ENCODE measurements around the gene METTL6. TPM values are rescaled to one million over a fixed set of nuclear protein-coding genes. Genes with fewer than 3 reads are reported as not detected.

METTL6 gene
- total RNA-seq, result 10 to 100 TPM; 13.2 to 20.8 (median 17.0) TPM

DNA sequence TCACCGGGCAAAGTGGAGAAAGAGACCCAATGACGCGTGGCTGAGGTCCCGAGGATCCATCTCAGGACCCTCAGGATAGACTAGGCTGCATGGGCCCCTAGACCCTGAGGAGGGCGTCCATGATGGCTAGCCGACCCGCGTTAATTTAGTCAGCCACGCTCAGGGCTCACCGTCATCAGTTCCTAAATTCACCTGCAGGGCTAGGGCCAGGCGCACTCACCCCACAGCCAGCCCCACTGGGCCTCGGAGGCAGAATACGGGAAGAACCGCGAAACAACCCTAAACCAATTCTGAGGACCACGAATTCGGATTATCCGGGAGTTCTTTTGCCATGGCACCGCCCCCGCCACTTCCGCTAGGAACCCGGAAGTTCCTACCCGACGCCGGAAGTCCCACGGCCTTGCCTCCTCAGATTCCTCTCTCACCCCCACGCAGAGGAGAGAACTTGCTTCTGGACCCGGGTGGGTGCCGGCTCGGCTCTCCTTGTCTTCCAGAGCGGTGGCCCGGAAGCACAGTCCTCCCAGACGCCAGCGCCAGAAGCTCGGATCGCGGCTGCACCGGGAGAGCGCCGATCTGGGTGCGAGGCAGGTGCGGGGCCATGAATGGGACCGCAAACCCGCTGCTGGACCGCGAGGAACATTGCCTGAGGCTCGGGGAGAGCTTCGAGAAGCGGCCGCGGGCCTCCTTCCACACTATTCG, at the start of gene METTL6, which contains the start of gene EAF1:
Gene METTL6, minus strand, starts transcription at position 363 of the 699 bp plus-strand sequence. CDS start 1,033 bp downstream, outside the sequence.
Gene EAF1, plus strand, starts transcription at position 417 of the 699 bp plus-strand sequence. Its CDS starts 182 bp downstream, at position 599.
- Histone ChIP-seq H3K9me3 (no peaks in the 10 kb centered on the region), H3K27ac (peak within 1 kb of the TSS; percentile 67 to 90 (median 79)), H3K4me3 (peak within 1 kb of the TSS; percentile 73 to 88 (median 84)), H3K4me1 (peaks cover 0 to 55% (median 23%) of the 10 kb centered on the region in 4 donors), H3K27me3 (no peaks in the 10 kb centered on the region), H3K36me3 (peaks cover 0 to 50% (median 0%) of the 10 kb centered on the region in 3 donors)
- DNase-seq (ENCODE audit: low spot score in 2 of 2), result peak; percentile 45 to 79
- 0% methylated on average over 10 to 50 of the region's 52 CpGs for WGBS, 2 donors
- TF ChIP-seq EP300 (IDR thresholded peaks at IDR 0.05), result peak in 1 of 2 donors; percentile 75
- peak in 1 of 2 donors; percentile 22 for TF ChIP-seq POLR2A (IDR thresholded peaks at IDR 0.05)
- TF ChIP-seq, protein P1, sequence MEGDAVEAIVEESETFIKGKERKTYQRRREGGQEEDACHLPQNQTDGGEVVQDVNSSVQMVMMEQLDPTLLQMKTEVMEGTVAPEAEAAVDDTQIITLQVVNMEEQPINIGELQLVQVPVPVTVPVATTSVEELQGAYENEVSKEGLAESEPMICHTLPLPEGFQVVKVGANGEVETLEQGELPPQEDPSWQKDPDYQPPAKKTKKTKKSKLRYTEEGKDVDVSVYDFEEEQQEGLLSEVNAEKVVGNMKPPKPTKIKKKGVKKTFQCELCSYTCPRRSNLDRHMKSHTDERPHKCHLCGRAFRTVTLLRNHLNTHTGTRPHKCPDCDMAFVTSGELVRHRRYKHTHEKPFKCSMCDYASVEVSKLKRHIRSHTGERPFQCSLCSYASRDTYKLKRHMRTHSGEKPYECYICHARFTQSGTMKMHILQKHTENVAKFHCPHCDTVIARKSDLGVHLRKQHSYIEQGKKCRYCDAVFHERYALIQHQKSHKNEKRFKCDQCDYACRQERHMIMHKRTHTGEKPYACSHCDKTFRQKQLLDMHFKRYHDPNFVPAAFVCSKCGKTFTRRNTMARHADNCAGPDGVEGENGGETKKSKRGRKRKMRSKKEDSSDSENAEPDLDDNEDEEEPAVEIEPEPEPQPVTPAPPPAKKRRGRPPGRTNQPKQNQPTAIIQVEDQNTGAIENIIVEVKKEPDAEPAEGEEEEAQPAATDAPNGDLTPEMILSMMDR (IDR thresholded peaks at IDR 0.05), result peak in 2 of 5 experiments; percentile 34 to 40

DNA sequence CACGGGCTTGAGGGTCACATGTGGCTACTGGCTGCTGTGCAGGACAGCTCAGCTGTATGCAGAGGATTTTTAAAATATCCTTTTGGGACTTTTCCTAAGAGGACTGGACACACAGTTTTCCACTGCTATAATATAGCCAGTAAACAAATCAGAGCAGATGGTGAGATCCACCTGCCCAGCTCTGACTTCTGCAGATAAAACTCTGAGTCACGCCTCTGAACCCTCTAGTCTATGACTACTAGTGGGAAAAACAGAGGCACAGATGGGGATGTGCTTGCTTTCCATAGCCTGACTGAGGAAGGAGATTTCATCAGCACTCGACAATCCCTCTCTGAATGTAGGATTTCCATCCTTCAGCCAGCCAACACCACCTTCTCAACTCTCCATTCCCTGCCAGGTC, 49.0 kb upstream of the METTL6 start:
- TF ChIP-seq, protein P1 (IDR thresholded peaks at IDR 0.05), result no peak
- no peak for TF ChIP-seq POLR2A (IDR thresholded peaks at IDR 0.05)
- TF ChIP-seq EP300 (IDR thresholded peaks at IDR 0.05), result no peak
- Histone ChIP-seq H3K27ac (no peak overlapping the region), H3K27me3 (no peaks in the 10 kb centered on the region), H3K36me3 (peaks cover 0 to 4% (median 0%) of the 10 kb centered on the region in 3 donors), H3K9me3 (peaks cover 0 to 2% (median 0%) of the 10 kb centered on the region in 4 donors), H3K4me3 (no peak overlapping the region), H3K4me1 (peaks cover 0 to 8% (median 0%) of the 10 kb centered on the region in 4 donors)
- no peak for DNase-seq (ENCODE audit: low spot score in 2 of 2)
- WGBS, 2 donors, result 44 to 70% methylated on average over 3 of the region's 3 CpGs

DNA sequence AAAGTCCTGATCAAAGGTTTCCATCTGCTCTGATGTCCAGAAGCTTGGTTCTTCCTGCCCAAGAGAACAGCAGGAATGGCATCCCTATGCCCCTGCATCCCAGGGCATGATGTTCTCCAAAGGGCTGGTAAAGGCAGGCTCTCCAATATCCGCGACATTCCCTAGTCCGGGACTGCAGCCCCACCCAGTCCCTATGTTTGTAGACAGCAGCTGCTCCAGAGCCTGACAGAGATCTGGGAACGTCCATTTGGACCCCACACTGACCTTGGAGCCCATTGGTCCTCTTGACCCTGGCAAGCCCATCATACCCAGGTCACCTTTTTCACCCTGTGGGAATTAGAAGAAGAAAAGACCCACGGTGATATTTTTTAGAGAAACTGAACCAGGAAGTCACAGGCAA, 47.8 kb upstream of the METTL6 start:
- Histone ChIP-seq H3K27me3 (no peaks in the 10 kb centered on the region), H3K4me1 (peaks cover 0 to 8% (median 0%) of the 10 kb centered on the region in 4 donors), H3K9me3 (no peaks in the 10 kb centered on the region), H3K4me3 (no peak overlapping the region), H3K27ac (no peak overlapping the region), H3K36me3 (peaks cover 0 to 4% (median 0%) of the 10 kb centered on the region in 3 donors)
- WGBS, 2 donors, result 49 to 84% methylated on average over 5 of the region's 5 CpGs
- no peak for TF ChIP-seq POLR2A (IDR thresholded peaks at IDR 0.05)
- TF ChIP-seq, protein P1 (IDR thresholded peaks at IDR 0.05), result no peak
- DNase-seq (ENCODE audit: low spot score in 2 of 2), result no peak

DNA sequence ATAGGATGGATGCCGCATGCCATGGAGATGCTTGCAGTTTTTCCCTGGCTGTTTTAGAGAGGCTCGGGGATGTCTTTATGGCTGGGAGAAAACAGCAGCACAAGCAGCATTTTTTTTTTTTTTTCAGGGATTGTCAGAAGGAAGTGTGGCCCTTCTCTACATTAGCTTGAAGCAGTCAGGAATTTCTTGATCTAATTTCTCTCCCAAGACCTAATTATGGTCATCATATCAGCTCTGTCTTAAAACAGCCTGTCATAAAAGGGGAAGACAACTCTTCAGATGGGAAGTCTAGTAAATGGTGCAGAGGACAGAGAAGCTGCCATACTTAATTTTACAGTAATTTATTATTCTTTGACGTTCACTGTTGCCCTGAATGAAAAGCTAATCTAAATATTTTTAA, 44.5 kb upstream of the METTL6 start:
- H3K36me3 ChIP-seq, result peaks cover 0 to 4% (median 0%) of the 10 kb centered on the region in 3 donors
- H3K27ac ChIP-seq, result no peak overlapping the region
- TF ChIP-seq, protein P1 (IDR thresholded peaks at IDR 0.05), result no peak
- TF ChIP-seq POLR2A (IDR thresholded peaks at IDR 0.05) (no peak), EP300 (IDR thresholded peaks at IDR 0.05) (no peak)
- 76 to 80% methylated on average over 3 of the region's 3 CpGs for WGBS, 2 donors
- H3K4me1 ChIP-seq, result no peaks in the 10 kb centered on the region
- no peak for DNase-seq (ENCODE audit: low spot score in 2 of 2)
- no peaks in the 10 kb centered on the region for H3K27me3 ChIP-seq
- no peak overlapping the region for H3K4me3 ChIP-seq
- H3K9me3 ChIP-seq, result no peaks in the 10 kb centered on the region

- TF ChIP-seq, protein P1 (IDR thresholded peaks at IDR 0.05), result no peak
- TF ChIP-seq EP300 (IDR thresholded peaks at IDR 0.05), result no peak
- TF ChIP-seq POLR2A (IDR thresholded peaks at IDR 0.05), result no peak
- Histone ChIP-seq H3K4me1 (no peaks in the 10 kb centered on the region), H3K27me3 (no peaks in the 10 kb centered on the region), H3K9me3 (no peaks in the 10 kb centered on the region), H3K36me3 (peaks cover 0 to 14% (median 0%) of the 10 kb centered on the region in 3 donors), H3K27ac (no peak overlapping the region), H3K4me3 (no peak overlapping the region)
- no peak for DNase-seq (ENCODE audit: low spot score in 2 of 2)
- 58 to 77% methylated on average over 2 of the region's 2 CpGs for WGBS, 2 donors
Observed at GRCh38 chr3:15470849-15471248, 43.5 kb upstream of the METTL6 start.
